ENCODE data around the gene SHMT2.

SHMT2 gene

DNA sequence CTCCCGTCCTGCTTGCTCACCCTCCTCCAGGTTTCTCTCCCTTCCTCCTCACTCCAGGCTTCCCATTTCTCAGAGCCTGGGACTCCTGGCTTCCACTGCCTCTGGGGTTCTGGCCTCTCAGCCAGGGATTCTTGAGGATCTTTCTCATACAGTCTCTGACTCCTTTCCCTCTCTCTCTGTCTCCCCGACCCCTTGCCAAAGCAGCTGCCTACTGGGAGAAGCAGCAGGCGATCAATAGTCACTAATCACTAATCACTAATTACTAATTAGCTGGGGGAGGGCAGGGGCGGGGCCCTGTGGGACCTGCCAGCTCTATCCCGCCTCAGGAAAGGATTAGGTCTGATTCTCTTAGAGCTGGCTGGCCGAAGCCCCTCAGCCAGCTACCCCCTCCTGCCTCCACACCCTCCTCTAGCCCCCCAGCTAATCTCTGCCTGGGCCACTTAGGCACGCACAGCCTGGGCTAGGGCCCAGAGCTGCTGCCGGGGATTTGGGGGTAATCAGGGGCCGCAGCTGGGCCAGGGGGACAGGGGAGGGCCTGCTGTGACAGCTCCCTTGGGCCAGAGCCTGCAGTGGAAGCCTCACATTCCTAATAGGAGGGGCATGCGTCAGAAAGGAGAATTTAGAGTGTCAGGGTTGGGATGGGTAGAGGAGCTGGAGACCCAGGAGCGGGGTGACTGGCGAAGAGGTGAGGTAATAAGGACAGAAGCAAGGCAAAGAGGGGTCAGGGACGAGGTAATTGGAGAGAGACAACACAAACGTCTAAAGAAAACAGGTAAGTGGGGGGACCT lies 10.1 kb upstream of the SHMT2 start:
- no peak overlapping the region for H3K4me3 ChIP-seq
- peaks cover 100% of the 10 kb centered on the region in 11 experiments for H3K27me3 ChIP-seq
- H3K36me3 ChIP-seq: no peaks in the 10 kb centered on the region
- no peak overlapping the region for H3K27ac ChIP-seq
- no peak overlapping the region for H3K4me2 ChIP-seq
- peaks cover 13 to 94% (median 77%) of the 10 kb centered on the region in 11 experiments; a peak in 21 of 22 replicates for H4K20me1 ChIP-seq
- no peak for TF ChIP-seq Cebpa-rat (IDR thresholded peaks at IDR 0.05)
- H3K9ac ChIP-seq: no peak overlapping the region
- H3K4me1 ChIP-seq: peaks cover 35 to 53% (median 48%) of the 10 kb centered on the region in 10 experiments
- no peaks in the 10 kb centered on the region for H3K9me3 ChIP-seq (replicated peaks in 1 of 11)

DNA sequence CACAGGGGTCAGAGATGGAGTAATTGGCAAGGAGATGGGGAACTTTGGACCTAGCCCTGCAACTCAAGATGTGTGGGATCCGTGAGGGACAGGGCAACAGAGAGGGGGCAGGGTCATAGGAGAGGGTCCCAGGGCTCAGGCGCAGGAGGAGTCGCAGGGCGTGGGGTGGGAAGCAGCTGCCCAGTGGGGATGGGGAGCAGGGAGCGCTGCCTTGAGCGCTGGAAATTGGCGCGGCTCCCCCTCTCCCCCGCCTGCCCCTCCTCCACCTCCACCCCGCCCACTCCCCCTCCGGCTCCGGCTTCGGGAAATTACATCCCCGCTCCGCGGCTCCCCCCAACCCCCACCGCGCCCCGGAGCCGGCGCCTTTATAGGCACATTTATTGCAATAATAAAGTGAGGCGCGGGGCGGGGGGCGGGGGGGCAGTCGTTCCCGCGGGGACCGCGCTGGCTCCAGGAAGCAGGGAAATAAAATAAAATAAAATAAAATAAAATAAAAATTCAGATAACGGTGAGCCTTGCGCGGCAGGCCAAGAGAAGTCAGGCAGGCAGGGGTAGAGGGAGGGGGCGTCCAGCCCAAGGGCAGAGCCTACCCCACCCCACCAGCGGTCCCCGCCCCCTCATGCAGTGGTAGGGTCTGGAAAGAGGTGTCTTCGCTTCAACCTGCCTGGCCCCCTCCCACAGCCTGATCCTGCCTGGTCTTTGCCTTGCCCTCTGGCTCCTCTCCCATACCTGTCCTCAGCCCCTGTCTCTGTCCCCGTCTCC lies 9.3 kb upstream of the SHMT2 start:
- peaks cover 100% of the 10 kb centered on the region in 11 experiments for H3K27me3 ChIP-seq
- no peaks in the 10 kb centered on the region for H3K36me3 ChIP-seq
- peaks cover 27 to 53% (median 48%) of the 10 kb centered on the region in 10 experiments for H3K4me1 ChIP-seq
- no peak overlapping the region for H3K4me2 ChIP-seq
- peaks cover 5 to 94% (median 73%) of the 10 kb centered on the region in 11 experiments; a peak in 20 of 22 replicates for H4K20me1 ChIP-seq
- H3K4me3 ChIP-seq: no peak overlapping the region
- H3K9ac ChIP-seq: no peak overlapping the region
- no peak overlapping the region for H3K27ac ChIP-seq
- H3K9me3 ChIP-seq (replicated peaks in 1 of 11): no peaks in the 10 kb centered on the region
- TF ChIP-seq Cebpa-rat (IDR thresholded peaks at IDR 0.05): no peak

GRCh38 chr12:57220770-57221168 lies 8.7 kb upstream of the SHMT2 start:
- H3K36me3 ChIP-seq: no peaks in the 10 kb centered on the region
- no peak for TF ChIP-seq Cebpa-rat (IDR thresholded peaks at IDR 0.05)
- no peak overlapping the region for H3K9ac ChIP-seq
- no peak overlapping the region for H3K4me2 ChIP-seq
- peaks cover 100% of the 10 kb centered on the region in 11 experiments for H3K27me3 ChIP-seq
- no peaks in the 10 kb centered on the region for H3K9me3 ChIP-seq (replicated peaks in 1 of 11)
- H3K4me3 ChIP-seq: no peak overlapping the region
- H4K20me1 ChIP-seq: peaks cover 0 to 90% (median 67%) of the 10 kb centered on the region in 11 experiments; a peak in 20 of 22 replicates
- peaks cover 21 to 53% (median 48%) of the 10 kb centered on the region in 10 experiments for H3K4me1 ChIP-seq
- H3K27ac ChIP-seq: no peak overlapping the region

DNA sequence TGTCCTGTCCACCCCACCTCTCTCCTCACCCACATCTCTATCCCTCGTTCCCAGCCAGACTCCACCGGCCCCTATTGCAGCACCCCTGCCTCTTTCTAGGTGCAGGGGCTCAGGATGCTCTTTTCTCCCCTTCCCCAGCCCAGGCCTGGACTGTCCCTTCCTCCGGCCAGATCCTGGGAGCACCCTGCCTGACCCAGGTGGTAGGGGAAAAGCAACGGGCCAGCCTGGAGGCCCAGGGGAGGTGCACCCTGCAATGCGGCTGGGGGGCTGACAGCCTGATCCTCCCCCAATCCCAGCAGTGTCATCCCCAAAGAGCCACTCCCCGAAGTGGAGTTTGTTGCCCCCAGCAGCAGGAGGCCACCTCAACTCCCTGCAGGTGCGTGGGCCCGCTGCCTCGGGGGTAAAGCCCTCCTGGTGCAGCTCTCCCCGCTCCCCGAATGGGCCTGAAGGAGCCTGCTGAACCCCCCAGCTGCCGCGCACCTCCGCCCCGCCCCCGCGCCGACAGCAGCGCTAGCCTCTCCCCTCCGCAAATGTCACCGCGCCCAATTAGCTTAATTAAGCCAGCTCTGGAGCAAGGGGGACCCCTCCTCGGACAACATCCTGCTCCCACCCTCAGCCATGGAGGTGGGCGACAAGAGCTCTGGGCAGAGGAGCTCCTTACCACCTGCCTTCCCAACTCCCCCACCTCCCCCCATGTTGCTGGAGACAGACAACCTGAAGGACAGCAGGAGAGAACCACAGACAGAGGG lies 8.2 kb upstream of the SHMT2 start:
- TF ChIP-seq Cebpa-rat (IDR thresholded peaks at IDR 0.05): no peak
- Histone ChIP-seq H3K4me2 (no peak overlapping the region), H3K36me3 (no peaks in the 10 kb centered on the region), H4K20me1 (peaks cover 0 to 88% (median 61%) of the 10 kb centered on the region in 11 experiments; a peak in 18 of 22 replicates), H3K9ac (no peak overlapping the region), H3K27me3 (peaks cover 100% of the 10 kb centered on the region in 11 experiments), H3K4me1 (peaks cover 17 to 52% (median 47%) of the 10 kb centered on the region in 10 experiments), H3K9me3 (replicated peaks in 1 of 11) (no peaks in the 10 kb centered on the region), H3K27ac (no peak overlapping the region), H3K4me3 (no peak overlapping the region)

GRCh38 chr12:57222286-57223190 lies 7.0 kb upstream of the SHMT2 start:
- no peak overlapping the region for H3K9ac ChIP-seq
- H3K27ac ChIP-seq: no peak overlapping the region
- H3K4me3 ChIP-seq: no peak overlapping the region
- H3K36me3 ChIP-seq: no peaks in the 10 kb centered on the region
- peaks cover 19 to 54% (median 49%) of the 10 kb centered on the region in 10 experiments for H3K4me1 ChIP-seq
- H3K27me3 ChIP-seq: peaks cover 97 to 100% (median 100%) of the 10 kb centered on the region in 11 experiments
- peak overlapping the region in 5 of 11 experiments; percentile 3 to 64 (median 26); a peak in 5 of 22 replicates for H3K4me2 ChIP-seq
- TF ChIP-seq Cebpa-rat (IDR thresholded peaks at IDR 0.05): no peak
- H3K9me3 ChIP-seq (replicated peaks in 1 of 11): no peaks in the 10 kb centered on the region
- peaks cover 0 to 80% (median 52%) of the 10 kb centered on the region in 11 experiments; a peak in 18 of 22 replicates for H4K20me1 ChIP-seq

- Histone ChIP-seq H3K27ac (no peak overlapping the region), H4K20me1 (peaks cover 0 to 71% (median 46%) of the 10 kb centered on the region in 11 experiments; a peak in 16 of 22 replicates), H3K27me3 (peaks cover 87 to 96% (median 93%) of the 10 kb centered on the region in 11 experiments), H3K36me3 (no peaks in the 10 kb centered on the region), H3K9me3 (replicated peaks in 1 of 11) (no peaks in the 10 kb centered on the region), H3K4me1 (peaks cover 24 to 59% (median 54%) of the 10 kb centered on the region in 10 experiments), H3K4me3 (no peak overlapping the region), H3K9ac (no peak overlapping the region), H3K4me2 (peak overlapping the region in 7 of 11 experiments; percentile 3 to 100 (median 40); a peak in 11 of 22 replicates)
- no peak for TF ChIP-seq Cebpa-rat (IDR thresholded peaks at IDR 0.05)
Observed at GRCh38 chr12:57223191-57224165, 6.0 kb upstream of the SHMT2 start.

DNA sequence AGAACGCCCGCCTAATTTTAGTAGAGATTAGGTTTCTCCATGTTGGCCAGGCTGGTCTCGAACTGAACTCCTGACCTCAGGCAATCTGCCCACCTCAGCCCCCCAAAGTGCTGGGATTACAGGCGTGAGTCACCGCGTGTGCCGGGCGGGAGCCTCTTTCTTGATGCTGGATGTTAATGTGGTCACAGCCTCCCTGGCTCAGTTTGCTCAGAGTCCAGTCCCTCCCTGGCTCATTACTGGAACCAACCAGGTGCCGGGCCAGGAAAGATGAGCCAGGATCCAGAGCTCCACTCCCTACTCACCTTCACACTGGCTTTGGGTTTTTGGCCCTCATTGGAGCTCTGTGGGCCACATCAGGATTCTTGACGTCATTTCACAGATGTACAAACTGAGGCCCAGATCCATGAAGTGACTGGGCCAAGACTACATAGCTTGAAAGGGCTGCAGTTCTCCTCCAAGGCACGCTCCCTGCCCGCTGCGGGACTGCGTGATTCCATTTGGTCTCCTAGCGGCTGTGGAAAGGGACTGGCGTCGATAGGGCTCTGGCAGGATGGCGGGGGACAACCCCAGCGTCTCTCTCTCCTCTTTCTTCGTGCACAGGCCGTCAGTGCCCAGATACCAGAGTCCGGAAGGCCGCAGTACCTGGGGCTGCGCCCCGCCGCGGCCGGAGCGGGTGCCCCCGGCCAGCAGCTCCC lies 5.1 kb upstream of the SHMT2 start:
- no peaks in the 10 kb centered on the region for H3K36me3 ChIP-seq
- H3K4me3 ChIP-seq: no peak overlapping the region
- peaks cover 78 to 87% (median 83%) of the 10 kb centered on the region in 11 experiments for H3K27me3 ChIP-seq
- H3K4me1 ChIP-seq: peaks cover 33 to 69% (median 63%) of the 10 kb centered on the region in 10 experiments
- H3K4me2 ChIP-seq: peak overlapping the region in 9 of 11 experiments; percentile 28 to 100 (median 52); a peak in 13 of 22 replicates
- H3K27ac ChIP-seq: no peak overlapping the region
- H3K9me3 ChIP-seq (replicated peaks in 1 of 11): no peaks in the 10 kb centered on the region
- H4K20me1 ChIP-seq: peaks cover 0 to 61% (median 38%) of the 10 kb centered on the region in 11 experiments; a peak in 16 of 22 replicates
- no peak overlapping the region for H3K9ac ChIP-seq
- TF ChIP-seq Cebpa-rat (IDR thresholded peaks at IDR 0.05): no peak
